A549 (cell line): ENCODE results near the gene OOEP. TPM values are rescaled to one million over a fixed set of nuclear protein-coding genes. Genes with fewer than 3 reads are reported as not detected.

ENCODE experiments used
- ATAC-seq, 2 experiments: fragments of 200-7000 bp in 1 of 2; fragments of >200 bp in 1 of 2; cut with Nextera tagmentation in 1 of 2; cut with Tn5 transposase in 1 of 2; 3 replicates each; pipeline versions ENCODE4 v1.8.0 to v1.9.1; 2018 to 2020; ENCODE audit warnings: mild to moderate bottlenecking in 1 of 2, moderate library complexity in 1 of 2
- CTCF ChIA-PET: fragments of 300-600 bp; sonication (Branson Sonifier 250); formaldehyde crosslinking; extraction: SDS; loops from one replicate; lab custom pipeline; 2021; ENCODE audit warnings: antibody characterized with exemption, inconsistent platforms; lab: Yijun Ruan, JAX
- POLR2A ChIA-PET: fragments of 350-600 bp; formaldehyde crosslinking; extraction: SDS; loops from one replicate; lab custom pipeline; 2021; ENCODE audit warnings: antibody characterized with exemption, inconsistent platforms; lab: Yijun Ruan, JAX
- DNase-seq, 2 experiments: peaks; one replicate each; pipeline versions ENCODE4 v3.0.0 to v3.0.0-alpha.2; 2011 to 2016; ENCODE audit warnings: low read depth in 1 of 2, low spot score in 1 of 2
- FAIRE-seq: peaks from 2 replicates; lab custom pipeline; 2011; peaks lifted over from hg19 to GRCh38; lab: Jason Lieb, UNC
- H3K27ac ChIP-seq, 2 experiments: fragments of >200 bp; sonication (Bioruptor Twin); formaldehyde crosslinking; 3 replicates each; pipeline ENCODE4 v1.5.1; 2016 to 2017
- H3K4me1 ChIP-seq: fragments of >200 bp; sonication (Bioruptor Twin); formaldehyde crosslinking; 3 replicates; pipeline ENCODE4 v1.6.1; 2016
- H3K4me2 ChIP-seq: fragments of >200 bp; sonication (Bioruptor Twin); formaldehyde crosslinking; 3 replicates; pipeline ENCODE4 v1.6.1; 2016
- H3K4me3 ChIP-seq: fragments of >200 bp; sonication (Bioruptor Twin); formaldehyde crosslinking; 3 replicates; pipeline ENCODE4 v1.5.1; 2016
- H3K9me3 ChIP-seq: fragments of >200 bp; sonication (Bioruptor Twin); formaldehyde crosslinking; 3 replicates; pipeline ENCODE4 v1.6.1; 2016
- CBX8 ChIP-seq: fragments of 200-600 bp; sonication (generic); IDR thresholded peaks from 2 replicates; pipeline ENCODE4 v1.6.1; 2016
- CHD2 ChIP-seq: fragments of 150-350 bp; IDR thresholded peaks from 2 replicates; pipeline ENCODE4 v1.6.1; 2014; ENCODE audit warnings: low read length; ENCODE audit not compliant: partially characterized antibody
- EHMT2 ChIP-seq: fragments of 200-600 bp; sonication (generic); IDR thresholded peaks from 2 replicates; pipeline ENCODE4 v1.6.1; 2016; ENCODE audit warnings: antibody characterized with exemption, low read depth, mild to moderate bottlenecking, moderate library complexity
- ELK1 ChIP-seq: fragments of 150-350 bp; IDR thresholded peaks from 2 replicates; pipeline ENCODE4 v1.6.1; 2014; ENCODE audit warnings: low read depth, mild to moderate bottlenecking, low read length
- HES2 ChIP-seq: fragments of >200 bp; sonication (Bioruptor Twin); formaldehyde crosslinking; IDR thresholded peaks from 2 replicates; pipeline ENCODE4 v1.6.1; 2016
- HEYL ChIP-seq: fragments of 250-450 bp; sonication (Bioruptor Pico); IDR thresholded peaks from 2 replicates; pipeline ENCODE4 v1.8.0; 2021; ENCODE audit warnings: mild to moderate bottlenecking, moderate library complexity
- HMGXB4 ChIP-seq: fragments of 250-450 bp; sonication (Bioruptor Pico); IDR thresholded peaks from 2 replicates; pipeline ENCODE4 v1.5.0; 2021; ENCODE audit warnings: mild to moderate bottlenecking, moderate library complexity, borderline replicate concordance
- JUN ChIP-seq, 2 experiments: fragments of >200 bp; sonication (Bioruptor Twin); formaldehyde crosslinking; IDR thresholded peaks; 2 replicates in 1 of 2; 3 replicates in 1 of 2; pipeline ENCODE4 v1.6.1; 2016 to 2017
- KDM1A ChIP-seq: fragments of 200-600 bp; sonication (generic); IDR thresholded peaks from 2 replicates; pipeline ENCODE4 v1.6.1; 2016; ENCODE audit warnings: low read depth, mild to moderate bottlenecking
- KDM5A ChIP-seq: fragments of 200-600 bp; sonication (generic); IDR thresholded peaks from 2 replicates; pipeline ENCODE4 v1.6.1; 2016; ENCODE audit warnings: antibody characterized with exemption, mild to moderate bottlenecking
- MAFK ChIP-seq: fragments of 450-650 bp; IDR thresholded peaks from 2 replicates; pipeline ENCODE4 v1.6.1; 2014; ENCODE audit not compliant: partially characterized antibody
- MAX ChIP-seq: IDR thresholded peaks from 2 replicates; pipeline ENCODE4 v1.6.1; 2012
- NFE2L2 ChIP-seq: fragments of 150-350 bp; conservative IDR thresholded peaks from 2 replicates; pipeline ENCODE4 v1.6.1; 2014; ENCODE audit warnings: low read length
- POLR2A ChIP-seq: IDR thresholded peaks from 2 replicates; pipeline ENCODE4 v1.6.1; 2012; ENCODE audit warnings: mild to moderate bottlenecking, low read length
- RAD21 ChIP-seq, 2 experiments: fragments of >200 bp in 1 of 2; sonication (Bioruptor Twin) in 1 of 2; formaldehyde crosslinking in 1 of 2; IDR thresholded peaks in 1 of 2; conservative IDR thresholded peaks in 1 of 2; 2 replicates in 1 of 2; 3 replicates in 1 of 2; pipeline ENCODE4 v1.6.1; 2012 to 2018; ENCODE audit warnings: inconsistent platforms in 1 of 2
- REST ChIP-seq: fragments of 200-600 bp; sonication (generic); IDR thresholded peaks from 2 replicates; pipeline ENCODE4 v1.6.1; 2016; ENCODE audit warnings: antibody characterized with exemption, mild to moderate bottlenecking, moderate library complexity
- RFX5 ChIP-seq: fragments of 450-650 bp; IDR thresholded peaks from 2 replicates; pipeline ENCODE4 v1.7.1; 2014; ENCODE audit warnings: antibody characterized with exemption, mild to moderate bottlenecking, moderate library complexity
- RNF2 ChIP-seq: fragments of 200-600 bp; sonication (generic); IDR thresholded peaks from 2 replicates; pipeline ENCODE4 v1.6.1; 2016; ENCODE audit warnings: low read depth, mild to moderate bottlenecking, antibody characterized with exemption, moderate library complexity, borderline replicate concordance
- SREBF2 ChIP-seq: fragments of 450-650 bp; IDR thresholded peaks from 2 replicates; pipeline ENCODE4 v1.6.1; 2014; ENCODE audit warnings: mild to moderate bottlenecking, moderate library complexity
- ZNF302 ChIP-seq: fragments of 250-450 bp; sonication (Bioruptor Pico); IDR thresholded peaks from 2 replicates; pipeline ENCODE4 v1.9.0; 2021; ENCODE audit warnings: inconsistent platforms, mild to moderate bottlenecking, moderate library complexity
- WGBS: methylation state at CpG from one replicate; pipeline ENCODE4 v1.1.6; 2017; ENCODE audit errors: missing lambda C conversion rate; 5-methylcytosine and 5-hydroxymethylcytosine counted together
- polyA minus RNA-seq: library from RNA; depleted of rRNA, polyadenylated mRNA; stranded (reverse); fragments of >200 nt; gene quantifications from 2 replicates; pipeline ENCODE4 v1.2.3, GENCODE V29; 2011; rRNA and poly(A)+ RNA removed
- polyA plus RNA-seq, 4 experiments: library from polyadenylated mRNA; depleted of rRNA in 3 of 4; stranded (reverse); fragments of >200 nt; fragmentation: RNase III in 1 of 4; extraction: RNeasy Plus Mini Kit Qiagen cat#74134 plus additional on column Dnase treatment in 1 of 4; gene quantifications; 2 replicates in 3 of 4; 3 replicates in 1 of 4; pipeline ENCODE4 v1.2.3, GENCODE V29; 2011 to 2017

The OOEP gene
- polyA plus RNA-seq (2011; rRNA removed): not detected in 2 replicates
- polyA plus RNA-seq (2012; cell fraction: cytosol; rRNA removed): not detected in 2 replicates
- polyA plus RNA-seq (2012; cell fraction: nucleus; rRNA removed): 0.05 TPM in 1 of 2 replicates, not detected in the other
- not detected in 3 replicates for polyA plus RNA-seq (2017; fragmentation: RNase III; extraction: RNeasy Plus Mini Kit Qiagen cat#74134 plus additional on column Dnase treatment)
- not detected in 2 replicates for polyA minus RNA-seq

GRCh38 chr6:73369563-73369962 lies at the start of gene OOEP:
OOEP (minus strand) TSS chr6:73369897; CDS start chr6:73369792, 105 bp downstream.
- Histone ChIP-seq H3K4me1 (no peaks in the 10 kb centered on the region), H3K4me2 (no peak within 1 kb of the TSS), H3K27ac (no peak within 1 kb of the TSS), H3K4me3 (no peak within 1 kb of the TSS), H3K9me3 (no peaks in the 10 kb centered on the region)
- no peak for DNase-seq
- ChIA-PET CTCF (no interaction called here), POLR2A (no interaction called here)
- no peak for FAIRE-seq
- TF ChIP-seq JUN (IDR thresholded peaks at IDR 0.05) (no peak), ZNF302 (CRISPR knock-in tag) (no peak), ELK1 (no peak), NFE2L2 (no peak), POLR2A (no peak), CHD2 (no peak), HES2 (no peak), RFX5 (no peak), SREBF2 (no peak), RNF2 (no peak), MAFK (no peak), REST (no peak), CBX8 (no peak), HMGXB4 (CRISPR knock-in tag) (no peak), MAX (no peak), KDM5A (no peak)
- WGBS: 95% methylated on average over 36 of the region's 36 CpGs
- ATAC-seq: no peak

GRCh38 chr6:73418081-73418741 lies 48.5 kb upstream of the OOEP start:
- ATAC-seq (no peak), FAIRE-seq (no peak), DNase-seq (no peak)
- Histone ChIP-seq H3K27ac (no peak overlapping the region), H3K4me1 (no peaks in the 10 kb centered on the region), H3K9me3 (no peaks in the 10 kb centered on the region), H3K4me2 (no peak overlapping the region), H3K4me3 (no peak overlapping the region)
- POLR2A ChIA-PET: no interaction called here
- 85% methylated on average over 11 of the region's 11 CpGs for WGBS
- CTCF ChIA-PET: interaction anchor here (0.6 kb wide), 2 partner anchors 51 to 193 kb away, joined by 3 read pairs; no protein-coding TSS in a partner anchor
- no peak for TF ChIP-seq KDM1A
- no peak for TF ChIP-seq HMGXB4 (CRISPR knock-in tag)
- TF ChIP-seq EHMT2: no peak
- TF ChIP-seq REST: no peak
- no peak for TF ChIP-seq RAD21 (conservative IDR thresholded peaks at IDR 0.05 in 1 of 2, IDR thresholded peaks at IDR 0.05 in 1 of 2)
- TF ChIP-seq CBX8: no peak
- TF ChIP-seq HEYL (CRISPR knock-in tag): no peak
